GM21526 (cell line): ENCODE results near the gene MSI2.
"Not testable (repeated sequence)": the region's sequence is repeated elsewhere in the genome, so short reads cannot be mapped to it uniquely, and the experiment has no call there.

Experiments used
- ATAC-seq: cut with Tn5 transposase; IDR thresholded peaks from one replicate; pipeline ENCODE4 v1.9.1; 2021; ENCODE audit warnings: moderate library complexity; ENCODE audit not compliant: unreplicated experiment, low FRiP score

The MSI2 gene

DNA sequence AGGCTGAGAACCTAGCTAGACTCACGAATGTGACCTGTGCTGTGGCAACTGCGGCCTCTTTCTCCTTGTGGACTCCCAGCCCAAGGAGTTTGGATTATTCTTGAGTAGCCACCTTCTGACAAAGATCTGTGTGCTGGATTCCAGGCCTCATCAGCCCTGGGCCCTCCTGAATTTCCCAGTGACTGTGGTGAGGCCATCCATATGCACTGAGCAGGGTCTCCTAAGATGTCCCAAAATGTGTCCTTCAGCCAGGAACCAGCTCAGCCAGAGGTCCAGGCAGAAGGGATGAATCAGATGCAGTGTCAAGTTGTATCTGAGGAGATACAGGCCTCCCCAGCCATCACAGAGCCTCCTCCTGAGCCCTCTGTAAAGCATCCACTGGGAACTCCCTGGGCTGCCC is 364.3 kb downstream of the MSI2 start:
- no peak for ATAC-seq

DNA sequence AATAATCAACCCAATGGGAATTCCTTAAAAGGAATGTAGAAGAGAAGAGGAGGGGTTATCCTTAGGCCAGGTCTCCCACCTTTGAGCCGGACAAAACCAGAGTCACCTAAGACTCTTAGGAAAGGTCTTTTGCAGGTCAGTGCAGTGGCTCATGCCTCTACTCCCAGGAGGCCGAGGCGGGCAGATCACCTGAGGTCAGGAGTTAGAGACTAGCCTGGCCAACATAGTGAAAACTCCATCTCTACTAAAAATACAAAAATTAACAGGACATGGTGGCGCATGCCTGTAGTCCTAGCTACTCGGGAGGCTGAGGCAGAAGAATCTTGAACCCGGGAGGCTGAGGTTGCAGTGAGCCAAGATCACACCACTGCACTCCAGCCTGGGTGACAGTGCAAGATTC is 365.5 kb downstream of the MSI2 start:
- not testable (repeated sequence) for ATAC-seq

DNA sequence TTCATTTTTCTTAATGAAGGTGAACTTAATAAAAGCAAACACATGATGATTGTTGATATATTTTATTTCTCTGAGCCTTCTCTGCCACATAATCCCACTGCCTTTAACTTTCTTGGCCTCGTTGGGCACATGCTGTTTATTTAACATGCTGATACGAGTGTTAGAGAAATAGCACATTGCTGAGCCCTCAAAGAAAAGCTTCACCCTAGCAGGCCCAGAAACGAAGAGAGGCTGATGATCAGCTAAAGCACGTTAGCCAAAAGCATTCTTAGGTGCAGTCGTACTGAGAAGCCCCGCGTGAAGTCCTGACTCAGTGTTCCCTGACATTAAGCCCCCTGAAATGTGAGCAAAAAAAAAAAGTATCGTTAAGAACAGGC is 366.0 kb downstream of the MSI2 start:
- no peak for ATAC-seq

DNA sequence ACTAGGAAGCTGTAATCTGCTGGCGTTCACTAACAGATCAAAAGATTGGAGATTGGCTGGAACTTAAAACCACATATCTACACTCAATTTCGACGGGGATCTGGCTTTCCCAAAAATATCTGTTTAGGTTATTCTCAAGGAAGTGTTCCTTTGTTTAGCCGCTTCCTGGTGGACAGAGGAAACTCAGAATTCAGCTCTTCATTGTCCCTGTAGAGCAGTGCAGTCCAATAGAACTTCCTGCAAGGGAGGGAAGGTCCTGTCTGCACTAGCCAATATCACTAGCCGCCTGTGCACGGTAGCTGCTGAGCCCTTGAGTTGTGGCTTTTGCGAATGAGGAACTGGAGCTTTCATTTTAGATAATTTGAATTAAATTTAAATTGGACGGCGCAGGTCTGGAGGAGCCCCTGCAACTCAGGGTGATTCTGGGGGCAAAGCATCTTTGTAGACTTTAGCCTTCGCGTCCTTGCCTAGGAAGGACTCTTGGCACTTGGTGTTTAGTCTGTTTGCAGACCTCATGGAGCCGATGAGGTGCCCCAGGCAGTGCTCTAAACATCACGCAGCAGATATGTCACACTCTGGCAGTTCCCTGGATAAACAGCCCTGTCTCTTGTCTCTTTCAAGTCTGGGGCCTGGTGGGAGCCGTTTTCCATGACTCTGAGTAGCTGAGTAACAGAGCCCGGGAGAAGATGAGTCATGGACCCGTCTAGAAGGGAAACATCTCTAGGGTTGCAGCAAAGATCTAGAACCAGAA is 366.5 kb downstream of the MSI2 start:
- peak; percentile 67 for ATAC-seq

DNA sequence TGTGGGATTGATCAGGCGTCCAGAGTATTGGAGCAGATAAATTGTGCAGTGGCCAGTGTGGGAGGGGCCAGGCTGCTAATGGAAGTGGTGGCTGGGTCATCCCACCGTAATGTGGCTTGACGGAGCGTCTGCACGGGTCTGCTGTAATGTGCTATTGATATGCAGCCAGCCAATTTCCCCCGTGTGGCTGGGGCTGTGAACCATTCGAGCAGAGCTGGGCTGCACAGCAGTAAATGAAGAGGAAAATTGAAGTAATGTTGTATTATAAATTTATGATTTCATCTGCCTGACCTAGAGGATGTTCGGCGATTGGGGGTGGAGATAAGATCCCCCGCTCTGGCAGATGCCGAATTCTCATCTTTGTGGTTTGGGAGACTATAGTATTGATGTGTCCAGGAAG is 367.3 kb downstream of the MSI2 start:
- ATAC-seq = no peak

DNA sequence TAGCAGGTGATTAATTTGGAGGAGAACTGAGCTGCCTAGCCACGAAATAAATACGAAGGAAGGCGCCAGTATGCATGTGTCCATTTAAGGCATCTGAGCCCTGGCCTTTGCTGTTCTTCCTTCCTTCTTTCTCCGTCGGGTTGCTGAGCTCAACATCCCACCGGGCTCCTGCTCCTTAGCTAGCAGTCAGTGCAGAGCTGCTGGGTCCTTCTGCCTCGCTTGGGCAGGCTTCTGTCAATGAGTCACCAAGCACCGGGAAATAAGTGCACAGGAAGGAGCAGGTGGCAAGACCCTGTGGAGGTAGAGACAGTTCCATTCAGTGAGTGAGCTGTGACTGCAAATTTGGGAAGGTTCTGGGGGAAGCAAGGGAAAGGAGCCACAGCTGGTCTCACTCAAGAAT is 368.1 kb downstream of the MSI2 start:
- no peak for ATAC-seq

DNA sequence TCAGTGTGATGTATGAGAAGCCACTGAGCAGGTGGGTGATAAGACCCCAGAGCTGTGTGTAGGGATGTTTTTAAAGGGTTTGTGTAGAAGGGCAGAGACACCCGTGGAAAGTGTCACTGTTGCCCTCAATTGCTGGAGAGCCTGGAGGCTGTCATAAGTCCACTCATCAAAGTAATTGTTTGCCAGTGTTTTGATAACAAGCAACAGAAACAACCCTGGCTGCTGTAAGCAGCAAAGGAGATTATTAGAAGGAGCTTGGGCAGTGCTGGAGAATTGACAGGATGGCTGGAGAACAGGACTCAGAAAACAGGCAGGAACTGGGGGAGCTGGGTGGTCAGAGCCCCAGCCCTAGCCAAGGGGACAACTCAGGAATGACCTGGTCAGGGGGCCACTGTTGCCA is 369.2 kb downstream of the MSI2 start:
- no peak for ATAC-seq

DNA sequence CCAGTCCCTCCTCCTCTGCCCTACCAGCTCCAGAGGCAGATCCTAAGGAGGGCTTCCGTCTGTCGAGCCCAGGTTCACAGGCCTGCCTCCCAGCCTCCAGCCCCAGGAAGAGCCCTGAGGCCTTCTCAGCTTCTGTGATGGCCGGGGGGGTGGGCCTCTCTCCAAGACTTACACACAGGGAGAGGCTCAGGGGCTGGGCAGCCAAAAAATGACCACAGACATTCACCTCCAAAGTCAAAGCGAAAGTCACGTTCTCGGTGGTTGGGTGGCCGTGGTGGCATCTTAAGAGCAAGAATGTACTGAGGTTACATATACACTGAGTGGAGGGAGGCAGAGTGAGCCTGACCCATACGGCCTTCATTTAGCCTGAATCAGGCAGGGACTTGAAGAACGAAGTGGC is 369.6 kb downstream of the MSI2 start:
- ATAC-seq = no peak

DNA sequence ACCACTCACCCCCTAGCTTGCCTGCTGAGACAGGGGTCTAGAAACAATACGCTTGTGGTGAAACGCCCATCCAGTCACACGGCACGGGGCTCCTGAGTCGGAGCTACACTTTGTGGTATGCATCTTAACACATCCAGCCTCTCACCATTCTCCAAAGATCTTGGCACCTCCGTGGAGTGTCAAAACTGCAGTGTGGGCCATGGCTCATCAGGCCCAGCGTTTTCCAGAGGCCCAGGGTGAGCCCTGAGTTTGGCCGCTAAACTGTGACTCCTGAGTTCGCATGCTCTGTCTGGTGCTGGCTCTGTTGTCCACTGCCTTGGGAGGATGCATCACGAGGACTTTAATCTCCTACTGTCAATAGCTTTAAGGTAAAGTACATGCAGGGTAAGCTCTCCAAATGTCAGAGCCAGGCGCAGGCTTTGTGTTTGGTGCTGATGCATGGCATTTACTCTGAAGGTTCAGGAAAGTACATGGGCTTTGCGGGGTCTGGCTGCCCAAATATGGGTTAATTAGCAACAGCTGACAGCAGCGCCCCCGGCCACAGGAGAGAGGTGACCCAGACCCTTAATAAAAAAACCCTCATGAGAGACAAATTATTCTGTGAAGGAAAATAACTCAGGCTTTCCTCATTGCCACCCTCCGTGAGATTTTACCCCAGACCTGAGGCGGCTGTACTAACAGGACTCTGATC is 370.3 kb downstream of the MSI2 start:
- ATAC-seq = no peak

DNA sequence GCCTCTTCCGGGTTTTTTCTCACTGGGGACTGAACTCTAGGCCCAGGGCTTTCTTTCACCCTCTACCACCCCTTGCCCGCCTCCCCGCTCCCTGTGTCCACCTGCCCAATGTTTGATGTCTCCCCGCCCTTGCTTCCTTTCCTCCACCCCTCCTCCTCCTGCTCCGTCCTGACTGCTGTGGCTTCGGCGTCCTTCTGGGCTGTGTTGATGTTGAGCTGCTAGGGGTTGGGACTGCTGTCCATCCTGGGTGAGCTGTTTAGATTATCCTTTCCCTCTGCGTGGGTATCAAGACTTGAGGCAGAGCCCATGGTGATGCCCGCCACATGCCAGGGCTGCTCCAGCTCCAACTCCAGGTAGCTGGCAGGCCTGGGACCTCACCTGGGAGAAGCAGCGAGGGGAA is 371.3 kb downstream of the MSI2 start:
- ATAC-seq = no peak

DNA sequence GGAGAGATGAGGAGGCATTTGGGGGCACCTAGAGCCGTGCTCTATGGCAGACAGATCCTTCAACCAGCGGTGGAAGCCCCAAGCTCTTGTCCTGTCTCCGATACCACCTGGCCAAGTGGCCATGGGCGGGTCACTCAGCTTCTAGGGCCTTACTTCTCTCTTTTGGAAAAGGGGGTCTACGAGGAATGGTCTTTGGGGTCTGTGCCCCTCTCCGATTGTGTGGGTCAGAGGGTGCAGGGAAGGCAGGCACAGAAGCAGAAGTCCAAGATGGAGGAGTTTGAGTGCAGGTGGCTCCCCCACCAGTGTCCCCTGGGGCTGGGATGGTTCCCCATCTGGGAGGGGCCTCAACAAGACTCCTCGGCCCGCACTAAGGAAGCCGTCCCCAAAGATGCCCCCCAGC is 372.1 kb downstream of the MSI2 start:
- ATAC-seq = no peak

DNA sequence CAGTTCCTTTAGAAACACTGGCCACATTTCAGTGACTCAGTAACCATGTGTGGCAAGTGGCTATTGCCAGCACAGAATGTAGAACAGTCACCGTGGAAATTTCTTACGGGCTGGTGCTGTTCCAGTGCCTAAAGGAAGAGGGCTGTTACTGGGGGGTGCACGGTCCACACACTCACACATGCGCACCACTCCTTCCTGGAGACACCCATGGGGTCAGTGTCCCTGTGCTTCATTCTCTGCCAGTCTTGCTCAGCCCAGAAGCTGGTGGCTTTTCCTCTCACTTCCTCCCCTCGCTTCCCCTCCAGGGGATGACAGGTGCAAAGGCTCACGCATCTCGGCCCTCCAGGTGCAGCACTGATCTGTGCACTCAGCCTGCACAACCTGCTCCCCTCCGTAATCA is 373.1 kb downstream of the MSI2 start:
- ATAC-seq = peak; percentile 57

DNA sequence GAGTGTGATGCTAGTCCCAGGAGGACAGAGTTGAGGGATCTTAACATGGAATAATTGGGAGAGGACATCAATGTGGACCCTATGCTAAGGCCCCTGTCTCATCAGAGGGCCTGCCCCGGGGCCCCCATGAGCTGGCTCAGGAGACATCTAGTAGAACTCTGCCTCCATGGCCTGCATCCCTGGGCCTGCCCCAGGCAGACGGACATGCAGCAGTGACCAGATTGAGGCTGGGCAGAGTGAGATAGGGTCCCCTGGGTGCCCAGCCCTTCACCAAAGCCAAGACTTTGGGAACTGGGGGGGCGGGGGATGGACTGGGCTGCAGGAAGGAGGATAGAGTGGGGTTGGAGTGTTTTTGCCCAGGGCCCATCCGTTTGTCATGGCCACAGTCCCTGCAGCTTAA is 373.6 kb downstream of the MSI2 start:
- ATAC-seq = no peak

DNA sequence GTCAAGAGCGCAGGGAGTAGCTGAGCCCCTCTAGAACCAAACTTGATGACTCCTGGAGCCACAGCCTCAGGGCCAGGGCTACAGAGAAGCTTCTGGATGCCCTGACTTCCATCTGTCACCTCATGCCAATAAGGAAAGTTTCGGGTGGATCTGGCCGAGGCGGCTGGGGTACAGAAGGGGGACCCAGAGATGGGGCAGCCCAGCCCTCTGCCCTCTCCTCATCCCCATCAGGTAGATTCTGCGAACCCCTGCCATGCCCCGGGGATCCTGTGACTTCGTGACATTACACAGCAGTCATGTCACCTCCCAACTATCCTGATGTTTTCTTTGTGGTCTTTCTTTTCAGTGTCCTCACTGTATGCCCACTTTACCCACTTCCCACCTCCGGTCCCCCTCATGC is 374.4 kb downstream of the MSI2 start:
- no peak for ATAC-seq

DNA sequence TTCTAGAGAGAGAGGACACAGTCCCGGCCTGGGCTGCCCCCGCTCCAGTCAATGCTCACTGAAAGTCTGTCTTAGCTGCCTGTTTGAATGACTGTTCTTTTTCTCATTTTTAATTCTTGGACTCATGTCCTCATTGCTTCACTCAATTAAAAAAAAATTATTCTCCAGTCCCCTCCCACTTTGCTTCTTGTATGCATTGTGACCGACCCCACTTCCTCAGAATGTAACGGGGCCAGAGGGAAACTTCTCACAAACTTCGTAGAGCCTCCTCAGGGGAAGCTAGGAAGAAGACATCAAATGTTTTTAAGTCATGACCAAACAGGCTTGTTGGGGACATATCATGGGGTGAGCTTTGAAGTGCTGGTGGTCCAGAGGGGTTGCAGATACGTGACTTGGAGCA is 375.5 kb downstream of the MSI2 start:
- no peak for ATAC-seq

DNA sequence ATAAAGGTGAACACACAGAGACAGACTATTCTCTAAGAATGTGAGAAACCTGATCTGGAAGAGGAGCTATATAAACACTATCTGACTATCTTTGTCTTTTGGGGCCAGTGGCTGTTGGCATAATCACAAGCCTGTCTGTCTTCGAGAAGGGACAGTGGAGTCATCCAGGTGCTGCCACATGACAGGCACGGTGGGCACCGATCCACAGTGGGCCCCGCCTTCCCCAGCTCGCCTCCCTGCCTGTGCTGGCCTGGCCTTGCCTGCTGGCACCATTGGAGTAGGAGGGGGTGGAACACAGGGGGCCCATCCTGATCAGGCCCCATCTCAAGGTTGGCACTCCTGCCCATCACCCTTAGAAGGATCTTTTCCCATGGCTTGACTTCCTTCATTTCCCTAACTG is 376.0 kb downstream of the MSI2 start:
- no peak for ATAC-seq

DNA sequence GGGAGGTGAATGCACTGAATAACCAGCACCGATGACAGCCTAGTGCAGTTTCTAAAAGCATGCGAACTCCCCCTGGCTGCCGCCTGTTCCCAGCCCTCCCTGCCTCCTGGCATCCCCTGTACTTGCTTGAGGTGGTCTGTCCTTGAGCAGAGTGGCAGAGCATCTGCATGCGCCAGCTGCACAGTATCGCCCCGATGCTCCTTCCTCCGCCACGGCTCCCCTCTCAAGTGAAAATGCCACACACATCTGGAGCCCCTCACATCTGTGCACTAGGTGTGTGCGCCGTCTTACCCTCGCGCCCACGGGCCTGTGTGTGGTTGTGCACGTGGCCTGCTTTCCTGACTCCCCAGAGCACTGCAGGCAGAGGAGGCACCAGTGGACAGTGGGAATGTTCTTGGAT is 376.9 kb downstream of the MSI2 start:
- no peak for ATAC-seq

DNA sequence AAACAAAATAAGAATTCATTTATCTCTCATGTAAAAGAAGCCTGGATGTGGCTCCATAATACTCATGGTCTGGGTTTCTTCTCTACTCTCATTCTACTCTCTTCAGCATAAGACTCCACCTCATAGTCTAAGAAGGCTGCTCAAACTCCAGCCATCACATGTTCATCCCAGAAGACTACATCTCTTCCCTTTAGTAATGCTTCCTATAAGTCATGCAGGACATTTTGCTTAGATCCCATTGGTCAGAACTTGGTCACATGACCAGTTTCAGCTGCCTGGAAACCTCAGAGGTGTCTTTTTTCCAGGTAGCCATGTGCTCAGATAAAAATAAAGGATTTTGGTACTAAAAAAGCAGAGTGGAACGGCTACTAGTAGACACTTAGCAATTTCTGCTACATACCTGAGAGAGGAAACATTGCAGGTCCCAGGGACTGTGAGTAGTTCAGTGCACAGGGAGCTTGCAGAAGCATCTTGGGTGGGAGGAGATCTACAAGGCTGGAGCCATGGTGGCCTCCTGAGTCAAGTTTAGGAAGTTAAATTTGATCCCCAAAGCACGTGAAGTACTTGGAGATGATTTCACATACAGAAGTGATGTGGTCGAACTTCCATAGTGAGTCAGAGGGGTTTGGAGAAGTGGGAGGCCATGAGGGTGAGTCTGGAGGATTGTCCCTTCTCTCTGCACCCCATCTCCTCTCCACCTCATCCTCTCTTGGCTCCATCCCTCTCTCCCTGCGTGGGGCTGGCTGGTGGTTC is 378.6 kb downstream of the MSI2 start:
- no peak for ATAC-seq

DNA sequence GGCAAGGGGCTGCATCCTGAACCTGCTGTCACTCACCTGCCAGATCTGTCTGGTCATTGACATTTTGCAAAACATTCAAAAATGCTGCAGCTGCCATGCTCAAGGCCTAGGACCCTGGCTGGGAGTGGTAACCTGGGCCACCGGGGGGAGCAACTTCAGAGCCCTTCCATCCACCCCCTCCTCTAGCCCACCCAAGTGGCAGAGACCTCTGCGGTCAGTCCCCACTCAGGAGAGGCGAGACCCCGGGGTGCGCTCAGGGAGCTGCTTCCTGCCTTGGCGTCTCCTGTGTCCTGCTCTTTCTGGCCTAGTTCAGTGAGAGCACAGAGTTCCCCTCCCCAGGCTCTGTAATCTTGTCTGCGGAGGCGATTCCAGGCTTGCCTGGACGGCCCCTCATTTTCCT is 380.0 kb downstream of the MSI2 start:
- no peak for ATAC-seq

DNA sequence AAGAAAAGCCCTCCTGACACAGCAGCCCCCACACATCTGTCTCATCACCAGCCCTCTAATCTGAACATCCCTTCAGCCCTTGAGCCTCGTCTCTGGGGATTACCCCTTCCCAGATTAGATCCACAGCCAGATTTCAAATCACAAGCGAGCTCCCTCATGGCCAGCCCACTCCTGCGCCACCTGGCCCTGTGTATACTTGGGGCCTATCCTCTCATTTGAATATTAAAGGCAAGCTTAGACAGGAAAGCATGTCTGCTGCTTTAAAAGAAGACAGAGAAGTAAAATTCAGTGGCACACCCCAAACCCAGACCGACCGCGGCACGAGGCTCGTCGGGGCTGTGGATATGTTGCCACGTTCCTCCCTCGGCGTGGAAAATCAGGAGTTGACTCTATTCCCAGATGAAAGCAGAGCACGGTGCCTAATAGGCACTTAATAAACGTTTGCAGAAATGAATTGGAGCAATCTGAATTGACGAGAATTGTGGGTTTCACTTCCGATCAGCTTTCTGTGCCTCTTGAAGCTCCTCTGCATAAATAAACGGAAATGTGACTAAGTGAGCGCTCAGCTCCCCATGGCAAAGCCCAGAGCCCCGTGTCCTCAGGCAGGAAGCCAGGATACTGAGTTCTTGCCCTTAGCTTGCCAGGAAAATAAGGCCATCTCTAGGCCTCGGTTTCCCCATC is 380.8 kb downstream of the MSI2 start:
- ATAC-seq = no peak

DNA sequence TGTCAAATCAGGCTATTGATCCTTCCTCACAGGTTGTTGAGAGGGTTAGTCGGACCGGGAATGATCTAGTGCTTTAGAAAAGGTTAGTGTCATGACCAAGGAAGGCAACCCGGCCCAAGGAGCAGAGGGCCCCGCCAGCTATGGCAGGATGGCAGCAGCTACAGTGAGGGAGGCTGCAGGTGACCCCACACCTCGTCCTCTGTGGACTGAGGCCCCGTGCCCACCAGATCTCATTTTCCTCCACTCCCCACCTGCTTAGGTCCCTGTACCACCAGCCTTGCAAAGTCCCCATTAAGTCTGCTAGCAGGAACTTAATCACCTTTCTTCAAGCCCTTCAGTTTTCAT is 381.3 kb downstream of the MSI2 start:
- ATAC-seq = no peak
